NB4 (cell line): ENCODE data around the gene SCFD2.

Experiments used
- MYC ChIP-seq: IDR thresholded peaks from 2 replicates; pipeline ENCODE4 v1.6.1; 2011; ENCODE audit warnings: low read depth, low read length
- POLR2A ChIP-seq: IDR thresholded peaks from 2 replicates; pipeline ENCODE4 v1.6.1; 2011; ENCODE audit warnings: mild to moderate bottlenecking; ENCODE audit not compliant: insufficient read length; ENCODE audit errors: extremely low read depth
- TF ChIP-seq, protein P1 (sequence below): IDR thresholded peaks from one replicate; pipeline ENCODE4 v1.5.1; 2012; ENCODE audit warnings: low read depth, low read length

GRCh38 chr4:53040851-53041250, 325.0 kb downstream of the SCFD2 start:
- TF ChIP-seq, protein P1, sequence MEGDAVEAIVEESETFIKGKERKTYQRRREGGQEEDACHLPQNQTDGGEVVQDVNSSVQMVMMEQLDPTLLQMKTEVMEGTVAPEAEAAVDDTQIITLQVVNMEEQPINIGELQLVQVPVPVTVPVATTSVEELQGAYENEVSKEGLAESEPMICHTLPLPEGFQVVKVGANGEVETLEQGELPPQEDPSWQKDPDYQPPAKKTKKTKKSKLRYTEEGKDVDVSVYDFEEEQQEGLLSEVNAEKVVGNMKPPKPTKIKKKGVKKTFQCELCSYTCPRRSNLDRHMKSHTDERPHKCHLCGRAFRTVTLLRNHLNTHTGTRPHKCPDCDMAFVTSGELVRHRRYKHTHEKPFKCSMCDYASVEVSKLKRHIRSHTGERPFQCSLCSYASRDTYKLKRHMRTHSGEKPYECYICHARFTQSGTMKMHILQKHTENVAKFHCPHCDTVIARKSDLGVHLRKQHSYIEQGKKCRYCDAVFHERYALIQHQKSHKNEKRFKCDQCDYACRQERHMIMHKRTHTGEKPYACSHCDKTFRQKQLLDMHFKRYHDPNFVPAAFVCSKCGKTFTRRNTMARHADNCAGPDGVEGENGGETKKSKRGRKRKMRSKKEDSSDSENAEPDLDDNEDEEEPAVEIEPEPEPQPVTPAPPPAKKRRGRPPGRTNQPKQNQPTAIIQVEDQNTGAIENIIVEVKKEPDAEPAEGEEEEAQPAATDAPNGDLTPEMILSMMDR, result no peak
- TF ChIP-seq POLR2A, result no peak
- TF ChIP-seq MYC, result no peak
